Spinal cord (tissue), 10 donors: ENCODE data around the gene AGAP9. TPM values are rescaled to one million over a fixed set of nuclear protein-coding genes. Genes with fewer than 3 reads are reported as not detected.
"Not testable (repeated sequence)": the region's sequence is repeated elsewhere in the genome, so short reads cannot be mapped to it uniquely, and the experiment has no call there.

Source experiments
- DNase-seq, 6 donors: peaks; one replicate each; pipeline versions ENCODE4 v3.0.0 to v3.0.0-alpha.2; 2013 to 2015; ENCODE audit warnings: low spot score in 6 of 6, low read depth in 4 of 6
- H3K27ac ChIP-seq: one replicate; pipeline ENCODE4 v1.5.1; 2013; ENCODE audit warnings: low read depth, low read length, control low read depth
- H3K27me3 ChIP-seq: one replicate; pipeline ENCODE4 v1.6.1; 2013; ENCODE audit warnings: low read length; ENCODE audit not compliant: control insufficient read depth, insufficient read depth
- H3K36me3 ChIP-seq: one replicate; pipeline ENCODE4 v1.6.1; 2013; ENCODE audit warnings: low read length; ENCODE audit not compliant: control insufficient read depth, insufficient read depth
- H3K4me1 ChIP-seq: one replicate; pipeline ENCODE4 v1.6.1; 2013; ENCODE audit warnings: low read length; ENCODE audit not compliant: control insufficient read depth, insufficient read depth
- H3K4me3 ChIP-seq: one replicate; pipeline ENCODE4 v1.5.1; 2013; ENCODE audit warnings: low read depth, low read length, control low read depth
- H3K9me3 ChIP-seq: one replicate; pipeline ENCODE4 v1.6.1; 2013; ENCODE audit warnings: low read length; ENCODE audit not compliant: control insufficient read depth, insufficient read depth
- WGBS: methylation state at CpG from one replicate; pipeline ENCODE4 v1.1.5; 2013; ENCODE audit warnings: missing lambda C conversion rate; ENCODE audit not compliant: insufficient coverage; 5-methylcytosine and 5-hydroxymethylcytosine counted together
- polyA plus RNA-seq, 2 donors: library from polyadenylated mRNA; unstranded; fragments of 120-200 nt; gene quantifications; one replicate each; pipeline ENCODE4 v1.2.1, GENCODE V29; 2013; ENCODE audit not compliant: insufficient read length in 2 of 2
- total RNA-seq, 2 donors: library from RNA; depleted of rRNA in 1 of 2; stranded (reverse); fragments of 120-200 nt in 1 of 2; fragments of >200 nt in 1 of 2; gene quantifications; one replicate each; pipeline versions ENCODE4 v1.2.3 to v1.2.4, GENCODE V29; 2013 to 2014
- donor health status: healthy.

AGAP9 gene
- total and polyA plus RNA-seq, 4 donors: 1.7 to 17.3 (median 11.3) TPM

GRCh38 chr10:47558109-47558508 is 34.7 kb upstream of the AGAP9 start:
- H3K27ac ChIP-seq, H3K4me1 ChIP-seq, DNase-seq, H3K4me3 ChIP-seq, H3K9me3 ChIP-seq, H3K36me3 ChIP-seq, H3K27me3 ChIP-seq: not testable (repeated sequence)
- WGBS: 83% methylated on average over 1 of the region's 5 CpGs

DNA sequence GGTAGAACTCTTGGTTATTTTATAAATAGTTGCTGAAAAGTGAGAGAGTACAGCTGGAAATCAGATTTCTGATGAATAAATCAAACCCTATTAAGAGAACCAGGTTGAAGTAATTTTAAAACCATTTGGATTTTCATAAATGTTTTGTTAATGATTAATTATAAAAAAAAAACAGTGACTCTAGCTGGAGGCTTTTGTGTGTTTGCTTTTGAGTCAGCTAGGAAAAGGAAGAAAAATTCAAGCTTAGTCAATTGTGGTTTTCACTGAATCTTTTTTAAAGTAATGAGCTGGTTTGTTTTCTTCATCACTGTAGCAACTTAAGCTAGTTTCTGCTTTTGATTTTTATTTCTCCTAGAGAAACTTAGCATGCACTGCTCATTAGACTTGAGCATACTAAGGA is 34.2 kb upstream of the AGAP9 start:
- not testable (repeated sequence) for H3K36me3 ChIP-seq, H3K27ac ChIP-seq, H3K4me1 ChIP-seq, H3K4me3 ChIP-seq, DNase-seq, H3K9me3 ChIP-seq, H3K27me3 ChIP-seq

DNA sequence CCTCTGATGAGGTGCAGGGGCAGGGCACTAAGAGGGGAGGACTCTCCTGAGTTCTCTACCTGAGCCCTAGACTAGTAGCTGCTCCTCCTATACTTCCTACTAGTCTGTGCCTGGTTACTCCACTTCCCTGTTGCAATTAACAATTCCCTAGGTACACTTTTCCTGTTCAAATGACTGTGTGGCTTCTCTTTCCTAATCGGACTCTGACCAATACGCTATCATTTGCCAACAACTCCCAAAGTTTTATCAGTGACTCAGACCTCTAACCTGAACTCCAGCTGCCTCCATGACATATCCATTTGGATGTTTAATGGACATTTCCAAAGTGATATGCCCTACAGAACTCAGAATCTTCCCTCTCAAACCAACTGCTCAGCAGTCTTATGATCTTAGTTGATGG is 31.9 kb upstream of the AGAP9 start:
- not testable (repeated sequence) for H3K9me3 ChIP-seq, H3K27ac ChIP-seq, DNase-seq, H3K36me3 ChIP-seq, H3K4me3 ChIP-seq, H3K4me1 ChIP-seq, H3K27me3 ChIP-seq
- no CpG with 5 or more reads among the region's 2 CpGs for WGBS

DNA sequence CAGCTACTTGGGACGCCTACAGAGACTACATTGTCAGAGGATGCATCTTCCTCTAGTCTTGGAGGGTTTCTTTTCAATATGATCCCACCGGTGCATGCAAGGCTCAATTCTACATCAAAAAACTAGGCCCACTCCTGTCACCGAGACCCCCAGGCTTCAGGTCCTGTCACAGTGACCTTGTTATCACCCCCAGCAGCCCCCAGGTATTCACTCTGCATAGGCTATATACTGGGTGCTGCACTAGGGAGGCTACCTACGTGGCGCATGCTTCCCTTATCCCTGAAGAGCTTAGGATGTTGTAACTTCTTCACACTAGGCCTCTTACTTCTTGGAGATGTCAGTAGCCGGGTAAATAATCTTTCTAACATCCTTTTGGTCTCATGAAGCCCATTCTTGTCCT is 31.1 kb upstream of the AGAP9 start:
- WGBS: no CpG with 5 or more reads among the region's 6 CpGs
- H3K4me3 ChIP-seq, H3K27ac ChIP-seq: not testable (repeated sequence)

DNA sequence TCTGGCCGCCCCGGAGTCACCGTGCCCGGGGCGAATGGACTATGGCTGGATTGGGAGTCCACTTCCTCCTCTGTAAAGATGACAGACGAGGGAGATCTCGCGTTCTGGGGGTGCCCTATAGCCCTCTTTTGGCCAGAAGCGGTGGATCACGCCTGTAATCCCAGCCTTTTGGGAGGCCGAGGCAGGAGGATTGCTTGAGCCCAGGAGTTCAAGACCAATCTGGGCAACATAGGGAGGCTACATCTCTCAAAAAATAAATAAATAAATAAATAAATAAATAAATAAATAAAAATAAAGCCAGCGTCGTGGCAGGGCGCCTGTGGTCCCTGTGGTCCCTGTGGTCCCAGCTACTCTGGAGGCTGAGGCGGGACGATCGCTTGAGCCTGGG is 30.4 kb upstream of the AGAP9 start:
- H3K27me3 ChIP-seq, H3K9me3 ChIP-seq, H3K4me1 ChIP-seq, H3K36me3 ChIP-seq: not testable (repeated sequence)
- DNase-seq: peak in 2 of 6 donors; percentile 22 to 33
- Histone ChIP-seq H3K27ac (peak overlapping the region; percentile 50), H3K4me3 (peak overlapping the region; percentile 35)
- no CpG with 5 or more reads among the region's 17 CpGs for WGBS

More for the DNA sequence above, 31.1 kb upstream of the AGAP9 start:
- DNase-seq, H3K36me3 ChIP-seq, H3K9me3 ChIP-seq, H3K4me1 ChIP-seq, H3K27me3 ChIP-seq: not testable (repeated sequence)

DNA sequence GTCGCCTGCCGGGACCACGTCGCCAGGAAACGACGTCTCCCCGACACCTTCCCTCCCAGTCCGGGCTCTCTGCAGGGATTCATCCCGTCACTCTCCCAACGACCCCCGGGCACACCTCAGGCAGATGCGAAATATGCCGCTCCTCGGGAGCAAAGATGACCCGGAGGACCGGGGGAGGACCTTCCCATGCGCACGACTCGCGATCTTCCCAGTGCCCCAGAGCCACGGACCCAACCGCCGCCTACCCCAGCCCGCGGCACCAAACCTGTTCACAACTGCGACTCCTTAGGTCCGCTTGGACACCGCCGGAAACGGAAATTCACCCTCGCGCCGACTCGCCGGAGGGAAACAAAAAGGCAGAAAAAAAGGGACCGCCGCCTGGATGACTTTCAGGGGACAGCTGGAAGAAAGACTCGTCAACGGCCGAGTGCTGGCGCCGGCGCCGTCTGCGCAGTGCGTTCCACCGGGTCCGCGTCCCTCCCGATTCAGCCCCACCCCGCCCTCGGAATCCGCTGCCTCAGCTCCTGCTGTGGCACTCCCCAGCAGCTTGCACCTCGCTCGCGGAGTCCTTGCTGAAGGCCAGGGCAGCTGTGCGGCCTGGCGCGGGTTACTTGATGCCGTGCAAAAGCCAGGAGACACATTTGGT is 29.9 kb upstream of the AGAP9 start:
- peak; percentile 57 to 96 (median 69) for DNase-seq
- peak overlapping the region; percentile 80 for H3K4me3 ChIP-seq
- H3K36me3 ChIP-seq, H3K4me1 ChIP-seq, H3K27me3 ChIP-seq, H3K9me3 ChIP-seq: not testable (repeated sequence)
- WGBS: under 1% methylated on average over 22 of the region's 60 CpGs
- H3K27ac ChIP-seq: peak overlapping the region; percentile 92

DNA sequence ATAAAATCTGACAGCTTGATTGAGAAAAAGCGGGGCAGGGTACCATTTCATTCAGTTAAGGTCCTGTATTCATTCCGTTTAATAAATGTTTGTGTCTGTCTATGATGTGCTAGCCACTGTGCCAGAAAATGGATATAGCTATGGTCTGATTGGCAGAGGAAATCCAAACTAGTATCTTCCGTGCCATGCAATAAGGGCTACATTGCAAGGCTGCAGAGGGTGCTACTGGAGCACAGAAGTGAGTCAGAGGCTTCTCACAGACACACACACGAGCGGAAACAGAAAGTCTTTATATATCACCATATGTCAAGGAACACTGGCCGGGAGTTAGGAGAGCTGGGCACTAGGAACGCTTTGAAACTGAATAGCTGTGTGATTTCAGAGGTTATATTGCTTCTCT is 29.3 kb upstream of the AGAP9 start:
- not testable (repeated sequence) for H3K9me3 ChIP-seq, H3K36me3 ChIP-seq, H3K27ac ChIP-seq, H3K27me3 ChIP-seq, H3K4me1 ChIP-seq
- DNase-seq: peak in 3 of 6 donors; percentile 2 to 79 (median 43)
- 19% methylated on average over 3 of the region's 7 CpGs for WGBS
- H3K4me3 ChIP-seq: peak overlapping the region; percentile 80

DNA sequence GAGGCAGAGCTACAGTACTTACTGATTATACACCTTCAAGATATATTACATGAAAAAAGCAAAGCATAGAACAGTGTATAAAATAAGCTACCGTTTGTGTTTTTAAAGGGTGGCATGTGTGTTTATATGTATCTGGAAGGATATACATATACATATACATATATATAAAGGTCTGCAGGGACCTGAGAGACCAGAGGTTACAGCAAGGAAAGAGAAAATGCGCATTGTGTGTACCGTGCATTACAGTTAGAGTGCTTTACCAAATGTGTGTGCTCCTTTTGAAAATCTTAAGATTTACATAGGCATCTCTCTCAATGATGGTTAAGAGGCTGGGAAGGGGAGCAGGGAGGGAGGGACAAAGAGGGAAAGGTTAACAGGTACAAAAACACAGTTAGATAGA is 23.8 kb upstream of the AGAP9 start:
- not testable (repeated sequence) for H3K27me3 ChIP-seq, H3K36me3 ChIP-seq, H3K9me3 ChIP-seq, H3K4me3 ChIP-seq, DNase-seq, H3K27ac ChIP-seq, H3K4me1 ChIP-seq
- WGBS: no CpG with 5 or more reads among the region's 3 CpGs

GRCh38 chr10:47536430-47536829 is 13.0 kb upstream of the AGAP9 start:
- not testable (repeated sequence) for H3K4me1 ChIP-seq, H3K27me3 ChIP-seq, H3K4me3 ChIP-seq, DNase-seq, H3K27ac ChIP-seq, H3K9me3 ChIP-seq, H3K36me3 ChIP-seq
- no CpG with 5 or more reads among the region's 3 CpGs for WGBS

DNA sequence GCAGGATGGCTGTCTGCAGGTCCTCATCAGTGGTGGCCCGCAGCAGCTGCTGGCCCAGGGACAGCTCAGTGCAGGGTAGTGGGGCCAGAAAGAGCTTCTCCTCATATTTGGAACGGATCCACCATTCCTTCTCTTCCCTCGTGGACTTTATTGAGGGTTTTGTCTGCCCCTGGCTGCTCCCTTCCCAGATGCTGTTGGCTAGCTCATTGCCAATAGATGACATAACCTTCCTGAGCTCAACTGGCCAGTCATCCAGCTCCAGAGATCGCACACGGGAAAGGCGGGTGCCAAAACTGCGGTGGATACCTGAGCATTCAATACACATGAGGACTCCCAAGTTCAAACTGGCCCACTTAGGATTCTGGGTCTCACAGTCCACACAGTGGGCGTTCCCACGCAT is 21.1 kb downstream of the AGAP9 start:
- not testable (repeated sequence) for H3K27me3 ChIP-seq, DNase-seq, H3K27ac ChIP-seq, H3K9me3 ChIP-seq, H3K4me1 ChIP-seq, H3K36me3 ChIP-seq, H3K4me3 ChIP-seq
- WGBS: no CpG with 5 or more reads among the region's 9 CpGs
